ENCODE measurements around the gene UBE2Q2.

- TF ChIP-seq CTCF (IDR thresholded peaks at IDR 0.05) (no peak), POLR2A (IDR thresholded peaks at IDR 0.05) (no peak), POLR2AphosphoS5 (IDR thresholded peaks at IDR 0.05) (no peak)
Measured at GRCh38 chr15:75891895-75892294, 48.6 kb downstream of the UBE2Q2 start.

All from suprapubic skin (tissue), 4 donors.